Prostate gland (tissue), 2 donors: ENCODE measurements around the gene CLBA1. TPM values are rescaled to one million over a fixed set of nuclear protein-coding genes. Genes with fewer than 3 reads are reported as not detected.

Experiments
- DNase-seq: peaks from one replicate; pipeline ENCODE4 v3.0.0-alpha.2; 2019; ENCODE audit warnings: low spot score
- H3K27ac ChIP-seq, 2 donors: fragments of 200-600 bp; sonication (generic); 2 replicates each; pipeline ENCODE4 v1.5.1; 2017 to 2019
- H3K27me3 ChIP-seq: fragments of 200-600 bp; sonication (generic); replicated peaks from 2 replicates; pipeline ENCODE4 v1.5.1; 2019; ENCODE audit not compliant: insufficient read depth
- H3K36me3 ChIP-seq, 2 donors: fragments of 200-600 bp; sonication (generic); 1 replicate in 1 of 2; 2 replicates in 1 of 2; pipeline versions ENCODE4 v1.5.1 to v1.8.1; 2017 to 2019
- H3K4me1 ChIP-seq: fragments of 200-600 bp; sonication (generic); replicated peaks from 2 replicates; pipeline ENCODE4 v1.5.1; 2019
- H3K4me3 ChIP-seq, 2 donors: fragments of 200-600 bp; sonication (generic); 2 replicates each; pipeline ENCODE4 v1.5.1; 2017 to 2019
- H3K9me3 ChIP-seq: fragments of 200-600 bp; sonication (generic); 2 replicates; pipeline ENCODE4 v1.5.1; 2017
- POLR2A ChIP-seq: fragments of 450-650 bp; IDR thresholded peaks from one replicate; pipeline ENCODE4 v1.6.1; 2016; ENCODE audit warnings: antibody characterized with exemption, mild to moderate bottlenecking
- POLR2AphosphoS5 ChIP-seq: sonication (generic); formaldehyde crosslinking; IDR thresholded peaks from one replicate; pipeline ENCODE4 v1.6.1; 2017; ENCODE audit warnings: antibody characterized with exemption
- WGBS: methylation state at CpG from one replicate; pipeline ENCODE4 v1.1.5; 2018; 5-methylcytosine and 5-hydroxymethylcytosine counted together
- intact Hi-C: fragments of 100-400 bp; cut with DNase I; formaldehyde crosslinking; loops from one replicate; pipeline ENCODE4 v1.14.2; 2022
- total RNA-seq, 2 donors: library from RNA; depleted of rRNA; stranded (reverse); fragments of >200 nt; gene quantifications; one replicate each; pipeline ENCODE4 v1.1.0, GENCODE V29; 2016
- TF ChIP-seq, protein P1 (sequence below), 4 experiments: fragments of 200-600 bp in 2 of 4; fragments of 450-650 bp in 2 of 4; sonication (generic) in 2 of 4; IDR thresholded peaks; 1 replicate in 3 of 4; 2 replicates in 1 of 4; pipeline ENCODE4 v1.5.1; 2016 to 2019; ENCODE audit warnings: antibody characterized with exemption in 4 of 4, mild to moderate bottlenecking in 2 of 4, moderate library complexity in 2 of 4

The CLBA1 gene
- total RNA-seq, 2 donors from 2014 or later, result 15.2 to 19.3 TPM

DNA sequence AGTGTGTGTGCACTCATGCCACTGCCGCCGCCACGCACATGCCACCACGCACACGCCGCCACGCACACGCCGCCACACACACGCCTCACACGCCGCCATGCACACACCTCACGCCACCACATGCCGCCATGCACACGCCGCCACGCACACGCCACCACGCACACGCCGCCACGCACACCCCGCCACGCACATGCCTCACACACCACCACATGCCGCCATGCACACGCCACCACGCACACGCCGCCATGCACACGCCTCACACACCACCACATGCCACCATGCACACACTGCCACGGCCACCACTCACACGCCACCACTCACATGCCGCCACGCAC is 6.3 kb downstream of the CLBA1 start:
- H3K36me3 ChIP-seq, result no peaks in the 10 kb centered on the region
- WGBS, result 99% methylated on average over 34 of the region's 34 CpGs
- no peaks in the 10 kb centered on the region for H3K27me3 ChIP-seq
- no peaks in the 10 kb centered on the region for H3K9me3 ChIP-seq
- no peak overlapping the region for H3K4me3 ChIP-seq
- no peak for DNase-seq
- H3K4me1 ChIP-seq, result no peaks in the 10 kb centered on the region
- intact Hi-C loops, result no loop called here
- TF ChIP-seq POLR2A (no peak), POLR2AphosphoS5 (no peak)
- TF ChIP-seq, protein P1, sequence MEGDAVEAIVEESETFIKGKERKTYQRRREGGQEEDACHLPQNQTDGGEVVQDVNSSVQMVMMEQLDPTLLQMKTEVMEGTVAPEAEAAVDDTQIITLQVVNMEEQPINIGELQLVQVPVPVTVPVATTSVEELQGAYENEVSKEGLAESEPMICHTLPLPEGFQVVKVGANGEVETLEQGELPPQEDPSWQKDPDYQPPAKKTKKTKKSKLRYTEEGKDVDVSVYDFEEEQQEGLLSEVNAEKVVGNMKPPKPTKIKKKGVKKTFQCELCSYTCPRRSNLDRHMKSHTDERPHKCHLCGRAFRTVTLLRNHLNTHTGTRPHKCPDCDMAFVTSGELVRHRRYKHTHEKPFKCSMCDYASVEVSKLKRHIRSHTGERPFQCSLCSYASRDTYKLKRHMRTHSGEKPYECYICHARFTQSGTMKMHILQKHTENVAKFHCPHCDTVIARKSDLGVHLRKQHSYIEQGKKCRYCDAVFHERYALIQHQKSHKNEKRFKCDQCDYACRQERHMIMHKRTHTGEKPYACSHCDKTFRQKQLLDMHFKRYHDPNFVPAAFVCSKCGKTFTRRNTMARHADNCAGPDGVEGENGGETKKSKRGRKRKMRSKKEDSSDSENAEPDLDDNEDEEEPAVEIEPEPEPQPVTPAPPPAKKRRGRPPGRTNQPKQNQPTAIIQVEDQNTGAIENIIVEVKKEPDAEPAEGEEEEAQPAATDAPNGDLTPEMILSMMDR (IDR thresholded peaks at IDR 0.05), result no peak
- H3K27ac ChIP-seq, result no peak overlapping the region

DNA sequence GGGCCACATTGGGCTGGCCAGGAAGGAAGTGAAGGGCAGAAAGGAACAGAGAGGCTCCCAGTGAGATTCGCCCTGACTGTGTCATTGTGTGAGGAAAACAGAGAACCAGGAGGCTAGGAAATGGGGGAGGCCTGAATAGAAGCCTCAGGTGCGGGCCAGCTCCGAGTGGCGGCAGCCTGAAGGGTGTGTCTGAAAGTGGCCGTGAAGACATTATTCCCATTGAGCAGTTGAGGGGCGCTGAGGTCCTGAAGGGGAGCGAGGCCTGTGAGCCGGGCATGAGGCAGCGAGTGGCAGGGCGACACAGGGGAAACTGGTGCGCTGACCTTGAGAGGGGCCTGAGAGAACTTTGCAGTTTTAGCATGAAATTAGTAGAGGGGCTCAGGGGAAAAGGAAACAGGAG is 6.9 kb downstream of the CLBA1 start:
- Histone ChIP-seq H3K4me1 (no peaks in the 10 kb centered on the region), H3K4me3 (no peak overlapping the region), H3K27me3 (no peaks in the 10 kb centered on the region), H3K27ac (no peak overlapping the region), H3K36me3 (no peaks in the 10 kb centered on the region), H3K9me3 (no peaks in the 10 kb centered on the region)
- intact Hi-C loops, result no loop called here
- 96% methylated on average over 11 of the region's 11 CpGs for WGBS
- TF ChIP-seq, protein P1 (IDR thresholded peaks at IDR 0.05), result no peak
- TF ChIP-seq POLR2A, result no peak
- no peak for TF ChIP-seq POLR2AphosphoS5
- DNase-seq, result no peak

DNA sequence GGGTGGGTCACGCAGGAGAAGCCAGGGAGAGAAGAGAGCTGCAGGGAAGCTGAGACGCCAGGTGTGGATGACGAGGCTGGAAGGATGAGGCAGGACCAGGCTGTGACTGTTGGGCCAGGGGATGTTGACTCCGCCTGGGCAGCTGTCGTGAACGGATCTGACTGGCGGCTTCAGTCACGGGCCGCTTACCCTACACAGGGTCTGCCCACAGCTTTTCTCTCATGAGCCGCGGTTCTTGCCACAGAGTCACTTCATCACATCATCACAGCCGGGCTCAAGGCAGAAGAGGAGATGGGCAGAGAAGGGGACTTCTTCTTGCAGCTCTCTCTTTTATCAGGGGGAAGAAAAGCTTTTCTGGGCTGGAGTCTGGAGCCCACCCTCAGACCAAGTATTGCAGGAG is 7.7 kb downstream of the CLBA1 start:
- intact Hi-C loops, result no loop called here
- DNase-seq, result no peak
- WGBS, result 98% methylated on average over 12 of the region's 12 CpGs
- Histone ChIP-seq H3K27ac (no peak overlapping the region), H3K27me3 (no peaks in the 10 kb centered on the region), H3K36me3 (no peaks in the 10 kb centered on the region), H3K9me3 (no peaks in the 10 kb centered on the region), H3K4me3 (no peak overlapping the region), H3K4me1 (no peaks in the 10 kb centered on the region)
- TF ChIP-seq, protein P1 (IDR thresholded peaks at IDR 0.05), result no peak
- TF ChIP-seq POLR2AphosphoS5 (no peak), POLR2A (no peak)

DNA sequence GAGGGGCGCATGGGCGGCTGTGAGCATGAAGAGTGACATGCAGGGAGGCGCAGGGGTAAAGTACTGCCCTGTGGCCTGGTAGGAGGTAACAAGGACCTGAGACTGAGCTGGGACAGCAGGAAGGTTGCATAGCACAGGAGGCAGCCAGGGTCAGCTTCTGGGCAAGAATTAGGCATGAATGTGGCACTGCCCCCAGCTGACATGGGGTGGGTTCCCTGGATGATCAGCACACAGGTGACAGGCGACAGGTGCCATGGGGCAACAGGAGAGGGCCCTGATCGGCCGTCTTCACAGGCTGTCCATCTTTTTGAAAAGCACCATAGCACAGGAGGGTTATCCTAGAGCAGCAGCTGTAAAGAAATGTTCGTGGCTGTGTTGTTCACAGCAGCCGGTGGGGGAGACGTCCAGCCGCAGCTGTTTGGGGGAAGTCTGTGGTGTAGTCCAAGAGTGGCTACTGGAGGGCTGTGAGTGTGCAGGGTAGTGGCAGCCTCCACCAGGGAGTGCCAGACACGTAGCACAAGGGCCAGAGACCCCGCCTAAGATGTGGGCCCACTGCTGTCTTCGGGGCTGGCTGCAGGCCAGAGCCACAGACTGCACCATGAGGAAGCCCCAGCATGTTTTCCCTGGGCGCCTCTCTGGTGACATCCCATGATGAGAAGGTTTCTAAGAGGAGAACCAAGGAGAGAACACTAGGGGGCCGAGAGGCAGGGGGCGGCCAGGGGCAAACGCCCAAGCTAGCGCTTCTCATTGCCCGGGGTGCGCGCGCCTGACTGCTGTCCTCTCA is 8.4 kb downstream of the CLBA1 start:
- WGBS, result 75% methylated on average over 22 of the region's 22 CpGs

More for the DNA sequence above, 8.4 kb downstream of the CLBA1 start:
- intact Hi-C loops, result no loop called here
- Histone ChIP-seq H3K27me3 (no peaks in the 10 kb centered on the region), H3K27ac (no peak overlapping the region), H3K36me3 (no peaks in the 10 kb centered on the region), H3K4me1 (no peaks in the 10 kb centered on the region), H3K4me3 (no peak overlapping the region), H3K9me3 (no peaks in the 10 kb centered on the region)
- no peak for DNase-seq
- TF ChIP-seq POLR2A, result no peak
- TF ChIP-seq, protein P1 (IDR thresholded peaks at IDR 0.05), result no peak
- TF ChIP-seq POLR2AphosphoS5, result no peak
